HG02840 (cell line): ENCODE results near the gene RIC1.
"Not testable (repeated sequence)": the region's sequence is repeated elsewhere in the genome, so short reads cannot be mapped to it uniquely, and the experiment has no call there.

Source experiments
- ATAC-seq: cut with Tn5 transposase; IDR thresholded peaks from one replicate; pipeline ENCODE4 v1.9.1; 2021; ENCODE audit warnings: mild to moderate bottlenecking, moderate library complexity, moderate number of reproducible peaks; ENCODE audit not compliant: unreplicated experiment, low FRiP score

The RIC1 gene

DNA sequence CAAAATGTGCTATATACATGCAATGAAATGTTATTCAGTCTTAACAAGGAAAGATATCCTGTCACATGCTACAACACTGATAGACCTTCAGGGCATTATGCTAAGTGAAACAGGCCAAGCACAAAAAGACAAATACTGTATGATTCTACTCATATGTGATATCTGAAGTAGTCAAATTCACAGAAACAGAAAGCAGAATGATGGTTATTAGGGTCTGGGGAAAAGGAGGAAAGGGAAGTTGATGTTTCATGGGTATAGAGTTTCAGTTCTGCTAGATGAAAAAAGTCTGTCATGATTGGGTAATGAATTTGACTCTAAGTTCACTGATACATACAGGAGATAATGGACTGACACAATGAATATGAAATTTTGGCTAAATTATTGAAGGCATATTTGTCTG is 11.2 kb upstream of the RIC1 start:
- ATAC-seq: peak; percentile 94

DNA sequence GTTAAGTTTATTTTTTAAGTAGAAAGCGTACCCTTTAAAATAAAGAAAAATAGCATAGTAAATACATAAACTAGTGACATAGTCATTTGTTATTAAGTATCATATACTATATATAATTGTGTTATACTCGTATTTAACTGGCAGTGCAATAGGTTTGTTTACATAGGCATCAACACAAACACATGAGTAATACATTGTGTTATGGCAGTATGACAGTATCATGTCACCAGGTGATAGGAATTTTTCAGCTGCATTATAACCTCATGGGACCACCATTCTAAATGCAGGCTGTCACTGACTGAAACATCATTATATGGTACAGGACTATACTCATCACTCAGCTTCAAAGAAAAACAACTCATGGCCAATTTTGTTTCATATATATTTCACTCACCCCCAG is 8.4 kb upstream of the RIC1 start:
- no peak for ATAC-seq

DNA sequence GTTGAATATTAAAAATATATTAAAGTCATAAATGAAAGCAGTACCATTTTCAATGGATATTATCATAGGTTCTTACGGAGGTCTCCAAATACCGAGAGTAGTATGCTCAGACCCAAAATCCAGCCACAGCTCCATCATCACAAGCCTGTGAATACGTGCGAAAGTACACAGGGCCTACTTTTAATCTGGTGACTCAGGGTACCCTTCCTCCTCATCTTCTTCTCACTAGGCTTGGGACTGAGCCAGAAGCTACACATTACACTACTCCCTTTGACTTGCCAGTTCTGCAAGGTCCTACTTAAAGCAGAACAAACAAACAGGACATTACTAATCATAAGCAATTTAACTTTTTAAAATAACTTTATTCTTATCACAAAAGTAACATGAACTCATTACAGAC is 7.6 kb upstream of the RIC1 start:
- ATAC-seq: no peak

DNA sequence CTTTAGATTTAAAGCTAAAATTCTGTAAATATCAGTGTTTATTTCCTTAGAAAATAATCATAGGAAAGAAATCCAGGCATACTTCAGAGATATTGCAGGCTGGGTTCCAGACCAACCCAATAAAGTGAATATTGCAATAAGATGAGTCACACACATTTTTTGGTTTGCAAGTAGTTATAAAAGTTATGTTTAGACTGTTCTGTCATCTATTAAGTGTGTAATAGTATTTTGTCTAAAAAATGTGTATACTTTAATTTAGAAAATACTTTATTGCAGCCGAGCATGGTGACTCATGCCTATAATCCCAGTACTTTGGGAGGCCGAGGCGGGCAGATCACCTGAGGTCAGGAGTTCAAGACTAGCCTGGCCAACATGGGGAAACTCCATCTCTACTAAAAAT is 6.9 kb upstream of the RIC1 start:
- no peak for ATAC-seq

DNA sequence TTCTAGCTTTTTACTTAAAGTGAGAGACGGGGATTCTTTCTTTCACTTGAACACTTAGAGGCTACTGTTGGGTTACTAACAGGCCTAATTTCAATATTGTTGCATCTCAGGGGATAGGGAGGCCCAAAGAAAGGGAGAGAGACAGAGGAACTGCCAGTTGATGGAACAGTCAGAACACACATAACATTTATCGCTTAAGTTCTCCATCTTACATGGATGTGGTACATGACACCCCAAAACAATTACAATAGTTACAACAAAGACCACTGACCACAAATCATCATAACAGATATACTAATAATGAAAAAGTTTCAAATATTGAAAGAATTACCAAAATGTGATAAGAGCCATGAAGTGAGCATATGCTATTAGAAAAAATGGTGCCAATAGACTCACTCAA is 4.3 kb upstream of the RIC1 start:
- ATAC-seq: no peak

DNA sequence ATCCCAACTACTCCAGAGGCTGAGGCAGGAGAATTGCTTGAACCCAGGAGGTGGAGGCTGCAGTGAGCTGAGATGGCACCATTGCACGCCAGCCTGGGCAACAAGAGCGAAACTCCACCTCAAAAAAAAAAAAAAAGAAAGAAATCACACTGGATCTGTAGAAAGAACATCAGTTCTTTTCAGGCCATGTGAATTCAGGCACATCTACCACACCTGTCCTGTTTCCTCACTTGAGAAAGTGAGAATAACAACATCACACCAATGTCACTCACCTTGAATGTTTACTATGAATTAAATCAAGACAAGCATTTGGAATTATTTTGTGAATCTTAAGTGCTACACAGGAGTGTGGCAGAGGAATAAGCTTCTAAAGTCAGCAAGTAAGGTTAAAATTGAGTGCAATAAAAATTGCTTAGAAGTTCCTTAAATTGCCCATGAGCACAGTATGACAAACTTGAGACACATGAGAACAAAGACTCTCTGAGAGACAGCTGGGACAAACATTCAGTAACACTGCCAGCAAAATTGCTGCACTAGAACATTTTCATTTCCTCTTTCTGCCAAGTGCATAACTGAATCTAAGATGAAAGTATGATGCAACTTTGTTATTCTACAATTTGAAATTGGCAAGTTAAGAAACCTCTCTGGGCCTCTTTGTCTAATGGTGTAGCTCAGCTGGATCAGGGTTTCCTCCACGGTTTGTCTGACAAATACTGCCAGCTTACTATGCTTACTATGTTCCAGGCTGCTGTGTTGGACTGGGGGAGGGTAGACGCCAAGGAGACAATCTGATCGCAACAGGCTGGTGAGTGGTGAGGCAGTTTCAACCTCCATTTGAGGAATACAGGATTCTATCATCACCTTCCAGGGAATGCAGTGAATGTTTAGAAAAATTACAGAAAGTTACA is 1.9 kb upstream of the RIC1 start:
- peak; percentile 36 for ATAC-seq

DNA sequence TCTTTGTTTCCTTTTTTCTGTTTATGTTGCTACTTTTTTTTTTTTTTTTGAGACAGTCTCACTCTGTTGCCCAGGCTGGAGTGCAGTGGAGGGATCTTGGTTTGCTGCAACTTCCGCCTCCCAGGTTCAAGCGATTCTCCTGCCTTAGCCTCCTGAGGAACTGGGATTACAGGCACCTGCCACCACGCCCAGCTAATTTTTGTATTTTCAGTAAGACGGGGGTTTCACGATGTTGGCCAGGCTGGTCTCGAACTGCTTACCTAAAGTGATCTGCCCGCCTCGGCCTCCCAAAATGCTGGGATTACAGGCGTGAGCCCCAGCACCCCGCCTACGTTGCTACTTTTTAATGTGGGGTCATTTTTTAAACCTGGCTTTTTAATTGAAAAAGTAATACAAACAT is 1.2 kb upstream of the RIC1 start:
- ATAC-seq: not testable (repeated sequence)

DNA sequence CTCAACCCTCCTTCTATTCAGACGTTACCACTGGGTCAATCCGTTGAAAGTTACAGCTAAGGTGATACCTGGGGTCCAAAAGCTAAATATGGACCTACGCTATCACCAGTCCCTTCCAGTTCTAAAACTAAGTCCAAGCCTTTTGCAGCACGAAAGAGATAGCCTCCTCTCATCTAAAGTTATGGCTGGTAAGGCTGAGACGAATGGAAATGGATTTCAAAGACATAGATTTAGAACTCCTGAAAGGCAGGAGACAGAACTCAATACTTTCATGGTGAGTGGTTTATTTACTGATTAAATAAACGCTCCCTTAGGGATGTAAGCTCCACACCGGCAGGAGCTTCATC is 751 bp upstream of the RIC1 start:
- ATAC-seq: no peak

DNA sequence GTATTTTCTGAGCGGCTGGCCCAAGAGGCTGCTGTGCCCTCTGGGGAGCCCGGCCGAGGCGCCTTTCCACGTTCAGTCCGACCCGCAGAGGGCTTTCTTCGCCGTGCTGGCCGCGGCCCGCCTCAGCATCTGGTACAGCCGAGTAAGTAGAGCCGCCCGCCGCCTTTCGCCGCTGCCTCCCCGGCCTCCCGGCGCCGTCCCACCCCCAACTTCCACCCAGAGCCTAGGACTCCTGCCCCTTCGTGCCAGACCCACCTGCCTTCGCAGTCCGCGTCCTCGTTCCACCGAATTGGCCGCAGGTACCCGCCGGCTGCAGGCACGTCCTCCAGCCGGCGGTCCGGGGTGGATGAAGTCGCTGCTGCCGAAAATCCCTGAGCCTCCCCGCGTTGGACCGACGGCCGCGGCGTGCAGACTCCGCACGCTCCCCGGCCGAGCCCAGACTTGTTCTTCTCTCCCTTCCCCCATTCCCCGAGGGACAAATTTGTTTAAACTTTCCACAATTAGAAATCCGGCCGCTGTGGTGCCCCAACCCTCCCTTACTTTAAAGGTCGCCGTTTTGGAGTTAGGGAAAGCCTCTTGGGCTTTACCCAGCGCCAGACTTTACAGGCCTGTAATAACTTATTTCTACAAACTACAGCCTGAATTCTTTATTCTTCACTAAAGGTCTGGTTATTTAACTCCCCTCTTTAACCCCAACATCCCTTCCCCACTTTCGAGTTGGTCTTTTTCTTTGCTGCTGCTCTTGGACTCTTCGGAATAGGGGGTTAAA is 589 bp downstream of the RIC1 start:
- peak; percentile 7 for ATAC-seq

DNA sequence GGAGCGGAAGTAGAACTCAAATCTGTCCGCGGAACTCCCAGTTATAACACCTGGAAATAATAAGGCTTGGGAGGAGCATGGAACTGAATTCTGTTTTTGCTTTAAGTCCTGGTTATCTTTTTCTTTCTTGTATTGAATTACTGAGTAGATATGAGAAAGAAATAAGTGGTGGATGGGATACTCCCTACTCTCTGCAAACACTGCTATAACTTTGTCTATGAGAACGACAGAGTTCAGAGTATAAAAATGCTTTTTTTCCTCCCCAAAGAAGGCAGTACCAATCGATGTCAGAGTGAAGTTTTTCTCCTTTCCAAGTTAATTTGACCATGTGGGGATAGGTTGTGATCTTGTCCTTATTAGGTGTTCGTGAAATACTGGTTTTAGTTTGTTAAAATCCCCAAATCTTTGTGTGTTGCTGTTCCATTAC is 1.2 kb downstream of the RIC1 start:
- no peak for ATAC-seq

DNA sequence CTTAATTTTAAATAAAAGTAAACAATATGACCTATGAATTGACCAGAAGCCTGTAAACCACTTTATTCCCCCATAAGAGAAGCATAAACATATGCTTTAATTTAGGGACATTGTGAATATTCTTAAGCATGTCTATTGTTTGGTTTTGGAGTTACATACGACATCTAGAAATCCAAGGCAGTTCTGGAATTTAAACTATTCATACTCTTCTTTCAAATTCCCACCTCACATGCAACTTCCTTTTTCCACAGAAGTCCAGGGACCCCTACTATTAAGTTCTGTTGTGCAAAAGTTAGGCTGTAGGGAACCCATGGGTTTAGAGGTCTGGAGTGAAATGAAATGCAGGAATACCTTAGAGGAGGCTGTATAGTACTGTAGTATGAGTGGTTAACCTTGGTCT is 2.1 kb downstream of the RIC1 start:
- no peak for ATAC-seq

DNA sequence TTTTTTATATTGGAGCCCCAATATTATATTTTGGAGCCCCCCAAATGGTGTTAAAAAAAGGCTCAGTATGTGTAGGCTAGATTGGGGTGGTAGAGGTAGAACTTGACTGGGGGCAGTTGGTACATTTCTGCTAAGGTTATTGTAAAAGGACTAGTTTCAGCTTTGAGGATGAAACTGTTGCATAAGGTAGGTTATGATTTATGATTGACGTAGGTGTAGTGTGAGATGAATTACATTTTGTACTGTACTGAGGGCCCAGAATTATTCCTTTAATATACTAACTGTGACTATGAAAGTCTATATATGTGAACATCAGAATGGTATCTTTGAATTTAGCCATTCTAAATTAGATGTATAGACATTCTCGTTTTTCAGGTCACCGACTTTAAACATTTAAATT is 3.6 kb downstream of the RIC1 start:
- ATAC-seq: no peak

DNA sequence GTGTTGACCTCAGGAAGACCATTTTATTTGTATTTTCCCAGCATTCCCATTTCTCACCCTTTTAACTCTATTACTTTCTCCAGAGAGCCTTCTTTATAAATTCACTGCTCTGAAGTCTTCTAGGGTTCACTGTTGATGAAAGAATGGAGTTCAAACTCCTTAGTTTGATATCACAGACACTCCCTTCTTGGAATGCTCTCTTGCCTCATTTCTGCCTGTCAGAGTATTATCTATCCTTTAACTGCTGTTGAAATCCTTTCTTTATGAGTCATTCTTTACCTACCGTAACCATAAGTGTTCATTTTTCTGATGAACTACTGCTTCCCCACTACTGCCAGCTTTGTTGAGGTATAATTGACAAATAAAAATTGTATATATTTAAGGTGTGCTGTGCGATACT is 4.3 kb downstream of the RIC1 start:
- ATAC-seq: no peak

DNA sequence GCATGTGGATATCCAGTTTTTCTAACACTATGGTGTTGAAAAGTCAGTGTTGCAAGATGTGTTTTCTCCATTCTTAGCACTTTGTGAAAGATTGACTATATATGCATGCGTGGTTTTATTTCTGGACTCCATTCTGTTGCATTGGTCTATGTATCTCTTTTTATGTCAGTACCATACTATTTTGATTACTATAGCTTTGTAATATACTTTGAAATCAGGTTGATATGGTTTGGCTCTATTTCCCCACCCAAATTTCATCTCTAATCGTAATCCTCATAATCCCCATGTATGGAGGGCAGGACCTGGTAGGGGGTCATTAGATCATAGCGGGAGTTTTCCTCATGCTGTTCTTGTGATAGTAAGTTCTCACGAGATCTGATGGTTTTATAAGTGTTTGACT is 6.5 kb downstream of the RIC1 start:
- ATAC-seq: no peak

DNA sequence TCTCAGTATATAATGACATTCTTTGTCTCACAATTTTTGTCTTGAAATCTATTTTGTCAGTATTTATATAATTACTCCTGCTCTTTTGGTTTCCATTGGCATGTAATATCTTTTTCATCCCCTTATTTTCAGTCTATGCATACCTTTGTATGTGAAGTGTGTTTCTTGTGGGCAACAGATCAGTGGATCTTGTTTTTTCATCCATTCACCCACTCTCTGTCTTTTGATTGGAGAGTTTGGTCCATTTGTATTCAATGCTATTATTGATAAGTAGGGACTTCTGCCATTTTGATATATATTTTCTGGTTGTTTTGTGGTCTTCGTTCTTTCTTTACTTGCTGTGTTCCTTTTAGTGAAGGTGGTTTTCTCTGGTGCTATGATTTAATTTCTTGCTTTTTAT is 10.9 kb downstream of the RIC1 start:
- ATAC-seq: no peak

DNA sequence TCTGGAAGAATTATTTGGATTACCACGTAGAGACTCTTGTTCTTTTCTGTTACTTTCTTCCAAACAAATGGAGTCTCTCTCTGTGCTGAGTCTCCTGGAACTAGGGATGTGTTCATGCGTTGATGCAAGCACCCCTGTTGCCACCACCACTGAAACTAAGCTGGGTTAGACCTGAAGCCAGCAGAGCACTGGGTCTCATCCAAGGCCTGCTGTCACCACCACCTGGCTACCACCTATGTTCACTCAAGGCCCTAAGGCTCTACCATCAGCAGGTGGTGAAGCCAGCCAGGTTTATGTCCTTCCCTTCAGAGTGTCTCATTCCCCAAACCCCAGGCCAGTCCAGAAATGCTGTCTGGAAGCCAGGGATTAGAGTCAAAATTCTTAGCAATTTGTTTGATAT is 13.3 kb downstream of the RIC1 start:
- ATAC-seq: no peak

DNA sequence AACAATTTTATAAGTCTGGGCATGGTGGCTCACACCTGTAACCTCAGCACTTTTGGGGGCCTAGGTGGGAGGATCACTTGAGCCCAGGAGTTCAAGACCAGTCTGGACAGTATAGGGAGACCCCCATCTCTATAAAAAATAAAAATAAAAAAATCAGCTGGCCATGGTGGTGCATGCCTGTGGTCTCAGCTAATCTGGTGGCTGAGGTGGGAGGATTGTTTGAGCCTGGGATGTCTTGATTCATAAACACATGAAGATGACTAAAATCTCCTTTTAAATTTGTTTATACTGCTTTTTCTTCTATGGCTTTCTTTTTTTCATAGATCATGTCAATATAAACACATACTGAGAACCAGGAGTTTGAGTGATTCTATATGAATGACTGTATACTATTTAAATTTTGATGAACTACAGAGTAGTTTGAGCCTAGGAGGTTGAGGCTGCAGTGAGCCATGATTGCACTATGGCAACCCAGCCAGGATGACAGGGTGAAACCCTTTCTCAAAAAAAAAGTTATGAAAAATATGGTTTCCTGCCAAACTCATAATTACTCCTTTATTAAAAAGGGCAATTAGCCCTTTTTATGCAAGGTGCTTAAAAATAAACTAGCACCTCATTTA is 14.2 kb downstream of the RIC1 start:
- no peak for ATAC-seq

DNA sequence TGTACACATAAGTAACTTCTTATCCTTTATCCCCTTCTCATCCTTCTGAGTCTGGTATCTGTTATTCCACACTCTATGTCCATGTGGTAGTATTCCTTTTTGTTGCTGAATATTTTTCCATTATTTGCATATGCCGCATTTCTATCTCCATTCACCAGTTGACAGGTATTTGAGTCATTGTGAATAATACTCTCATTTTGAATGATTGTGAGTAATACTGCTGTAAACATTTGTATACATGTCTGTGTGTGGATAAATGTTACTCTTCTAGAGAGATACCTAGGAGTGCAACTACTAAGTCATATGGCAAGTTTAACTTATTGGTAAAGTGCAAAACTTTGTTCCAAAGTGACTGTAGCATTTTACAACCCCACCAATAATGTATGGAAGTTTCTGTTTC is 15.6 kb downstream of the RIC1 start:
- ATAC-seq: no peak

DNA sequence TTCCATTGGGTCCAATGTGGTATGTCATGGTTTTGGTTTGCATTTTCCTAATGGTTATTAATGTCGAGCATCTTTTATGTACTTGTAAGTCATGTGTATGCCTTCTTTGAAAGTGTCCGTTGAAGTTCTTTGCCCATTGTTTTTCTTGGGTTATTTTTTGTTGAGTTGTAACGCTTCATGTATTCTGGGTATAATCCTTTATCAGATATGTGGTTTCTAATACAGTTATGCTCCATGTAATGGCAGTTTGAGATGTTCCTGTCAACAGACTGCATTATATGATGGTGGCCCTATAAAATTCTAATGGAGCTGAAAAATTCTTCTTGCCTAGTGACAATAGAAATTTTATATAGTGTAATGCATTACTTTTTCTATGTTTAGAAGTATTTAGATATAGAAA is 17.2 kb downstream of the RIC1 start:
- no peak for ATAC-seq

DNA sequence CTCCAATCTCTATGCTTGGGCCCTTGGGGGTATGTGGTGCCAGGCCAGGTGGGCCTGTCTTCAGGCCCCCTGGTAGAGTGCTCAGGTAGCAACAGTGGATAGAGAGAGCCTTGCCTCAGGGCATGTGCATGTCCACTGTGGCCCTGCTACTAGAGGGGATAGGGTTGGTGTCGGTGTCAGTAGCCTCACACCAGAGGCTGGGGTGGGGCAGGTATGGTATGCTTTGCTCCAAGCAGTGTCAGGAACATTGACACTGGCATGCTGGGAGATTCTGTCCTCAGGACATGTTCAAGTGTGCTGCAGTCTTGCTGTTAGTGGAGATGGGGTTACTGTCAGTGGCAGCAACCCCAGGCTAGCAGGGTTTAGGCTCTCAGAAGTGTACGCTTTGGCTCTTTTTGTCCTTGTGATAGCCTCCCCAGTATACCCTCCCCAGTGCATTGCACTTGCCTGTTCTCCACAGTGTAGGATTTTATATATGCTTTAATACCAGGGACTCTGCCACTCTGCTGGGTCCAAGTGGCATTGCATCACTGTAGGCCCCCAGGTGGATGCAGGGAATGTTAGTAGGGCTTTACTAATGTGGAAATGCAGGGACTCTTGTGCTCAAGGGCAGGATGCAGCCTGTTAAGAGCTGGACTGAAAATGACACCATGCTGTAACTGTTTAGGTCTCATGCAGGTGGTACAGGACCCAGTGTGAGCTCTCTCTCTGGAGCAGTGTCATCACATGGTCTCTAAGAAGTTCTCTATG is 21.6 kb downstream of the RIC1 start:
- ATAC-seq: no peak

DNA sequence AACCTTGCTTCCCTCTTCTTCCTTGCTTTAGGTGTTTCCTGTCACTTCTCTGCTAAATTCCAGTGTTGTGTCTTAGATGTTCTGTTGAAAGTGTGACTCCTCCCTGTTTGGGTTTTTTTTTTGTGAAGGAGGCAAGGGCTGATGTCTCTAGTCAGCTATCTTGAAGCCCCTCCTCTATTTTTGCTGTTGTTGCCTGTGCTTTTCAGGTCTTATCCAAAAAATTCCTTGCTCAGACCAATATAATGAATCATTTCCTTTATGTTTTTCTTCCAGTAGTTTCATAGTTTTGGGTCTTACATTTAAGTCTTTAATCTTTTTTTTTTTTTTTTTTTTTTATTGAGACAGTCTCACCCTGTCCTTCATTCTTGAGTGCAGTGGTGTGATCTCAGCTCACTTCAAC is 22.3 kb downstream of the RIC1 start:
- ATAC-seq: no peak
